K562 (cell line): ENCODE measurements around the gene CCDC194. TPM values are rescaled to one million over a fixed set of nuclear protein-coding genes. Genes with fewer than 3 reads are reported as not detected.

Experiments
- CBFA2T3 ChIP-seq: fragments of 450-650 bp; IDR thresholded peaks from 2 replicates; pipeline ENCODE4 v1.6.1; 2017
- CBX1 ChIP-seq: sonication (generic); IDR thresholded peaks from 2 replicates; pipeline ENCODE4 v1.6.1; 2016; ENCODE audit warnings: antibody characterized with exemption, low read depth, mild to moderate bottlenecking
- DNMT1 ChIP-seq: fragments of 450-650 bp; IDR thresholded peaks from 2 replicates; pipeline ENCODE4 v1.6.1; 2016; ENCODE audit warnings: antibody characterized with exemption, mild to moderate bottlenecking
- MYNN ChIP-seq, 2 experiments: sonication (generic); formaldehyde crosslinking in 1 of 2; IDR thresholded peaks; 2 replicates each; pipeline versions ENCODE4 v1.5.0 to v1.6.1; 2016 to 2020; ENCODE audit warnings: antibody characterized with exemption in 1 of 2, missing genetic modification reagents in 1 of 2
- NR3C1 ChIP-seq: sonication (generic); formaldehyde crosslinking; IDR thresholded peaks from 2 replicates; pipeline ENCODE4 v1.8.1; 2022; ENCODE audit warnings: missing genetic modification reagents
- PRPF4 ChIP-seq: fragments of 200-400 bp; formaldehyde crosslinking; IDR thresholded peaks from one replicate; pipeline ENCODE4 v1.6.1; 2017; ENCODE audit warnings: low read length, low read depth, mild to moderate bottlenecking; ENCODE audit not compliant: insufficient read depth, poor library complexity, severe bottlenecking
- RAD21 ChIP-seq, 2 experiments: fragments of 250-450 bp in 1 of 2; fragments of 450-650 bp in 1 of 2; sonication (Bioruptor Pico) in 1 of 2; formaldehyde crosslinking in 1 of 2; IDR thresholded peaks in 1 of 2; conservative IDR thresholded peaks in 1 of 2; 2 replicates each; pipeline versions ENCODE4 v1.4.0 to v1.8.0; 2020 to 2022; ENCODE audit warnings: mild to moderate bottlenecking in 2 of 2, moderate library complexity in 1 of 2
- SAP30 ChIP-seq: fragments of 200-600 bp; sonication (generic); IDR thresholded peaks from 2 replicates; pipeline ENCODE4 v1.6.1; 2012; ENCODE audit warnings: borderline replicate concordance, low read depth, mild to moderate bottlenecking, moderate library complexity, low read length, control low read depth, inconsistent platforms; ENCODE audit not compliant: insufficient read depth, poor library complexity, severe bottlenecking
- SETDB1 ChIP-seq: IDR thresholded peaks from one replicate; pipeline ENCODE4 v1.6.1; 2012; ENCODE audit warnings: low read length, control low read depth, inconsistent platforms
- SLC30A9 ChIP-seq: fragments of 250-450 bp; sonication (Bioruptor Pico); IDR thresholded peaks from 2 replicates; pipeline ENCODE4 v1.8.0; 2022; ENCODE audit warnings: mild to moderate bottlenecking, moderate library complexity
- SMC3 ChIP-seq: conservative IDR thresholded peaks from 2 replicates; pipeline ENCODE4 v1.6.1; 2011; ENCODE audit warnings: low read depth, low read length, improper control_type of control experiment; ENCODE audit not compliant: insufficient read depth
- TFAM ChIP-seq: fragments of 250-450 bp; sonication (Bioruptor Pico); conservative IDR thresholded peaks from 2 replicates; pipeline ENCODE4 v1.5.0; 2021; ENCODE audit warnings: mild to moderate bottlenecking, moderate library complexity
- U2AF1 ChIP-seq: fragments of 200-400 bp; formaldehyde crosslinking; optimal IDR thresholded peaks from 2 replicates; pipeline ENCODE3; 2017; ENCODE audit warnings: mild to moderate bottlenecking, low read depth, low read length, moderate library complexity
- WHSC1 ChIP-seq: IDR thresholded peaks from one replicate; pipeline ENCODE4 v1.6.1; 2012; ENCODE audit warnings: low read length, control low read depth, inconsistent platforms
- ZC3H4 ChIP-seq: sonication (generic); formaldehyde crosslinking; IDR thresholded peaks from 2 replicates; pipeline ENCODE4 v1.9.0; 2021; ENCODE audit warnings: missing genetic modification reagents, borderline replicate concordance
- ZFP36 ChIP-seq: fragments of 150-350 bp; IDR thresholded peaks from 2 replicates; pipeline ENCODE4 v1.6.1; 2018; ENCODE audit warnings: low read length, low read depth; ENCODE audit not compliant: partially characterized antibody
- polyA plus RNA-seq, 8 experiments: library from polyadenylated mRNA; depleted of rRNA in 4 of 8; stranded (reverse) in 5 of 8; unstranded in 3 of 8; fragments of >200 nt; fragmentation: Nextera tagmentation in 2 of 8; fragmentation: Illumina TruSeq in 1 of 8; extraction: Ambion mirVana in 2 of 8; extraction: Trizol in 1 of 8; gene quantifications; 2 replicates each; pipeline versions ENCODE4 v1.2.1 to v1.2.3, GENCODE V29; 2011 to 2014; ENCODE audit warnings: inconsistent platforms in 1 of 8, missing spikeins in 1 of 8
- total RNA-seq, 7 experiments: library from RNA; depleted of rRNA in 6 of 7; stranded (reverse); fragments of >200 nt in 6 of 7; fragmentation: Illumina TruSeq in 2 of 7; extraction: Trizol in 2 of 7; gene quantifications; 2 replicates each; pipeline versions ENCODE4 v1.2.1 to v1.2.3, GENCODE V29; 2011 to 2021; ENCODE audit warnings: low replicate concordance in 1 of 7
- TF ChIP-seq, protein P1 (sequence below), 2 experiments: fragments of 450-650 bp; IDR thresholded peaks; 2 replicates each; pipeline ENCODE4 v1.6.1; 2016
- TF ChIP-seq, protein P2 (sequence below): fragments of 450-650 bp; IDR thresholded peaks from 2 replicates; pipeline ENCODE4 v1.6.1; 2016; ENCODE audit warnings: missing biosample characterization, missing genetic modification characterization
- TF ChIP-seq, protein P3 (sequence below): fragments of 250-450 bp; sonication (Bioruptor Pico); IDR thresholded peaks from 2 replicates; pipeline ENCODE4 v1.8.0; 2022; ENCODE audit warnings: inconsistent platforms, mild to moderate bottlenecking, moderate library complexity, borderline replicate concordance
- TF ChIP-seq, protein P4 (sequence below): sonication (generic); formaldehyde crosslinking; IDR thresholded peaks from 2 replicates; pipeline ENCODE4 v1.8.1; 2023; ENCODE audit warnings: missing genetic modification reagents, mild to moderate bottlenecking, borderline replicate concordance

Gene CCDC194
- total and polyA plus RNA-seq, 9 of the 15 experiments (the other 6 are each of a cell fraction or from before 2014, with no cell fraction given): 0.13 to 1.3 (median 0.39) TPM; not detected in 3

DNA sequence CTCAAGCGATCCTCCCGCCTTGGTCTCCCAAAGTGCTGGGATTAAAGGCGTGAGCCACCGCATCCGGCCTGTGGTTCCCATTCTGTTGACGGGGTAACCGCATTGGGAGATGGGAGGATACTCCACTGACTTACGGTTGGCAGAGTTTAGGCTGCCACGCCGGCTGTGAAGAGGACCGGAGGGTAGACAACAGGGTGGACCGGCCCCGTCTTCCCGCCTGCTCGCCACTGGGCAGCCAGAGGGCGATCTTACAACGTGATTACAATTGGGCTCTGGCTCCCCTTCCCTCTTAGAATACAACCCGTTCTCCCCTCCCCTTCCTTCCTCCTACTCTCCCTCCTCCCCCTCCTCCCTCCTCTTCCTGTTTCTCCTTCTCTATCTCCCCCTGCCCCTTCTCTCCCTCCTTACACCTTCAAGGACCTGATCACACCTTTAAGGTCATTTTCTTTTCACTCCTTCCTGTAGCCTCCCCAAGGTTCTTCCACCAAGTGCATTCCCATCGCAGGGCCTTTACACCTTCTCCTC is 957 bp upstream of the CCDC194 start (continued):
- TF ChIP-seq, protein P1, sequence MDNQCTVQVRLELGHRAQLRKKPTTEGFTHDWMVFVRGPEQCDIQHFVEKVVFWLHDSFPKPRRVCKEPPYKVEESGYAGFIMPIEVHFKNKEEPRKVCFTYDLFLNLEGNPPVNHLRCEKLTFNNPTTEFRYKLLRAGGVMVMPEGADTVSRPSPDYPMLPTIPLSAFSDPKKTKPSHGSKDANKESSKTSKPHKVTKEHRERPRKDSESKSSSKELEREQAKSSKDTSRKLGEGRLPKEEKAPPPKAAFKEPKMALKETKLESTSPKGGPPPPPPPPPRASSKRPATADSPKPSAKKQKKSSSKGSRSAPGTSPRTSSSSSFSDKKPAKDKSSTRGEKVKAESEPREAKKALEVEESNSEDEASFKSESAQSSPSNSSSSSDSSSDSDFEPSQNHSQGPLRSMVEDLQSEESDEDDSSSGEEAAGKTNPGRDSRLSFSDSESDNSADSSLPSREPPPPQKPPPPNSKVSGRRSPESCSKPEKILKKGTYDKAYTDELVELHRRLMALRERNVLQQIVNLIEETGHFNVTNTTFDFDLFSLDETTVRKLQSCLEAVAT (IDR thresholded peaks at IDR 0.05): peak; percentile 76 to 92
- no peak for TF ChIP-seq NR3C1
- TF ChIP-seq ZC3H4 (CRISPR knock-in tag): no peak
- TF ChIP-seq SMC3: peak; percentile 83
- no peak for TF ChIP-seq SLC30A9 (CRISPR knock-in tag)
- peak; percentile 85 to 94 for TF ChIP-seq RAD21 (CRISPR knock-in tag; conservative IDR thresholded peaks at IDR 0.05 in 1 of 2, IDR thresholded peaks at IDR 0.05 in 1 of 2)
- no peak for TF ChIP-seq PRPF4
- TF ChIP-seq, protein P2, sequence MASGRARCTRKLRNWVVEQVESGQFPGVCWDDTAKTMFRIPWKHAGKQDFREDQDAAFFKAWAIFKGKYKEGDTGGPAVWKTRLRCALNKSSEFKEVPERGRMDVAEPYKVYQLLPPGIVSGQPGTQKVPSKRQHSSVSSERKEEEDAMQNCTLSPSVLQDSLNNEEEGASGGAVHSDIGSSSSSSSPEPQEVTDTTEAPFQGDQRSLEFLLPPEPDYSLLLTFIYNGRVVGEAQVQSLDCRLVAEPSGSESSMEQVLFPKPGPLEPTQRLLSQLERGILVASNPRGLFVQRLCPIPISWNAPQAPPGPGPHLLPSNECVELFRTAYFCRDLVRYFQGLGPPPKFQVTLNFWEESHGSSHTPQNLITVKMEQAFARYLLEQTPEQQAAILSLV (tag): no peak
- no peak for TF ChIP-seq WHSC1
- TF ChIP-seq CBX1: peak; percentile 92; the same call in 1 of the 2 replicates
- TF ChIP-seq U2AF1: no peak
- no peak for TF ChIP-seq CBFA2T3
- TF ChIP-seq TFAM (CRISPR knock-in tag): no peak
- TF ChIP-seq DNMT1: no peak
- peak; percentile 60 for TF ChIP-seq MYNN (IDR thresholded peaks at IDR 0.05)
- no peak for TF ChIP-seq MYNN (CRISPR knock-in tag; IDR thresholded peaks at IDR 0.05)
- no peak for TF ChIP-seq SETDB1
- TF ChIP-seq, protein P3, sequence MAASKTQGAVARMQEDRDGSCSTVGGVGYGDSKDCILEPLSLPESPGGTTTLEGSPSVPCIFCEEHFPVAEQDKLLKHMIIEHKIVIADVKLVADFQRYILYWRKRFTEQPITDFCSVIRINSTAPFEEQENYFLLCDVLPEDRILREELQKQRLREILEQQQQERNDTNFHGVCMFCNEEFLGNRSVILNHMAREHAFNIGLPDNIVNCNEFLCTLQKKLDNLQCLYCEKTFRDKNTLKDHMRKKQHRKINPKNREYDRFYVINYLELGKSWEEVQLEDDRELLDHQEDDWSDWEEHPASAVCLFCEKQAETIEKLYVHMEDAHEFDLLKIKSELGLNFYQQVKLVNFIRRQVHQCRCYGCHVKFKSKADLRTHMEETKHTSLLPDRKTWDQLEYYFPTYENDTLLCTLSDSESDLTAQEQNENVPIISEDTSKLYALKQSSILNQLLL: no peak
- peak; percentile 38 for TF ChIP-seq ZFP36
- TF ChIP-seq, protein P4, sequence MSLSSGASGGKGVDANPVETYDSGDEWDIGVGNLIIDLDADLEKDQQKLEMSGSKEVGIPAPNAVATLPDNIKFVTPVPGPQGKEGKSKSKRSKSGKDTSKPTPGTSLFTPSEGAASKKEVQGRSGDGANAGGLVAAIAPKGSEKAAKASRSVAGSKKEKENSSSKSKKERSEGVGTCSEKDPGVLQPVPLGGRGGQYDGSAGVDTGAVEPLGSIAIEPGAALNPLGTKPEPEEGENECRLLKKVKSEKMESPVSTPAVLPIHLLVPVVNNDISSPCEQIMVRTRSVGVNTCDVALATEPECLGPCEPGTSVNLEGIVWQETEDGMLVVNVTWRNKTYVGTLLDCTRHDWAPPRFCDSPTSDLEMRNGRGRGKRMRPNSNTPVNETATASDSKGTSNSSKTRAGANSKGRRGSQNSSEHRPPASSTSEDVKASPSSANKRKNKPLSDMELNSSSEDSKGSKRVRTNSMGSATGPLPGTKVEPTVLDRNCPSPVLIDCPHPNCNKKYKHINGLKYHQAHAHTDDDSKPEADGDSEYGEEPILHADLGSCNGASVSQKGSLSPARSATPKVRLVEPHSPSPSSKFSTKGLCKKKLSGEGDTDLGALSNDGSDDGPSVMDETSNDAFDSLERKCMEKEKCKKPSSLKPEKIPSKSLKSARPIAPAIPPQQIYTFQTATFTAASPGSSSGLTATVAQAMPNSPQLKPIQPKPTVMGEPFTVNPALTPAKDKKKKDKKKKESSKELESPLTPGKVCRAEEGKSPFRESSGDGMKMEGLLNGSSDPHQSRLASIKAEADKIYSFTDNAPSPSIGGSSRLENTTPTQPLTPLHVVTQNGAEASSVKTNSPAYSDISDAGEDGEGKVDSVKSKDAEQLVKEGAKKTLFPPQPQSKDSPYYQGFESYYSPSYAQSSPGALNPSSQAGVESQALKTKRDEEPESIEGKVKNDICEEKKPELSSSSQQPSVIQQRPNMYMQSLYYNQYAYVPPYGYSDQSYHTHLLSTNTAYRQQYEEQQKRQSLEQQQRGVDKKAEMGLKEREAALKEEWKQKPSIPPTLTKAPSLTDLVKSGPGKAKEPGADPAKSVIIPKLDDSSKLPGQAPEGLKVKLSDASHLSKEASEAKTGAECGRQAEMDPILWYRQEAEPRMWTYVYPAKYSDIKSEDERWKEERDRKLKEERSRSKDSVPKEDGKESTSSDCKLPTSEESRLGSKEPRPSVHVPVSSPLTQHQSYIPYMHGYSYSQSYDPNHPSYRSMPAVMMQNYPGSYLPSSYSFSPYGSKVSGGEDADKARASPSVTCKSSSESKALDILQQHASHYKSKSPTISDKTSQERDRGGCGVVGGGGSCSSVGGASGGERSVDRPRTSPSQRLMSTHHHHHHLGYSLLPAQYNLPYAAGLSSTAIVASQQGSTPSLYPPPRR (CRISPR knock-in tag): no peak
- no peak for TF ChIP-seq SAP30
